Measurements from ENCODE around the gene SYNE2. TPM values are rescaled to one million over a fixed set of nuclear protein-coding genes. Genes with fewer than 3 reads are reported as not detected.
A peak's percentile ranks its signal among the peaks of the same experiment; 100 is the strongest.

Gene SYNE2
- total and polyA plus RNA-seq, 4 experiments from 2014 or later, result 14.2 to 280 (median 189) TPM

GRCh38 chr14:64221391-64222003, 368.7 kb downstream of the SYNE2 start:
- no peaks in the 10 kb centered on the region for H3K27me3 ChIP-seq (ENCODE audit: insufficient read depth, low read length)
- CTCF ChIA-PET (ENCODE audit: partially characterized antibody), result no interaction called here

DNA sequence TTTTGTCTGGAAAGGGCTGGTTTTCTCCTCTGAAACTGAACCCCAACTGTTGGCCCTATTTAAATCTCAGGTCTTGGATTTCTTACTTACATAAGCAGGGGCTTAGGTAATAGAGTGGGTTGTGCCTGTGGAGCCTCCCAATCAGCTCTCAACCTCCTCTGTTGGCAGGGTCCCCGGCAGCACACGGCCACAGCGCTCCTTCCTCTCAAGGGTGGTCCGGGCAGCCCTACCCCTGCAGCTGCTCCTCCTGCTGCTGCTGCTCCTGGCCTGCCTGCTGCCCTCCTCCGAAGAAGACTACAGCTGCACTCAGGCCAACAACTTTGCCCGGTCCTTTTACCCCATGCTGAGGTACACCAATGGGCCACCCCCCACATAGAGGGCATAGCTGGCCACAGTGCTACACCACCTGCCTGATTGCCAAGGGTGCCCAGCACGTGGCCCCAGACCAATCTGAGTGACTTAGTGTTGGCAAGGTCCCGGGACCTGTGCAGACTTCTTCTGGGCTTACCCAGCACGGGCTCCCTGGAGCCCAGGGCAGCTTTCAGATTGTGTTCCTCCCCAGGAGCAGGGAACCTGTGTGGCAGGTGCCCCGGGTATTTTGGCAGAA, 372.4 kb downstream of the SYNE2 start:
- H3K4me1 Mint-ChIP-seq, result no peaks in the 10 kb centered on the region
- Histone ChIP-seq H3K4me3 (ENCODE audit: low read length in 2 of 2) (no peak overlapping the region), H3K4me1 (ENCODE audit: insufficient read depth, low read length) (no peaks in the 10 kb centered on the region), H3K9me3 (ENCODE audit: control insufficient read depth in 1 of 2, low read length in 2 of 2) (no peaks in the 10 kb centered on the region), H3K27ac (ENCODE audit: low read depth, low read length) (no peak overlapping the region), H3K27me3 (ENCODE audit: insufficient read depth, low read length) (no peaks in the 10 kb centered on the region), H3K36me3 (ENCODE audit: insufficient read depth, low read length) (peaks cover 84% of the 10 kb centered on the region)
- no peak for DNase-seq
- ChIA-PET CTCF (ENCODE audit: partially characterized antibody) (no interaction called here), POLR2A (ENCODE audit: partially characterized antibody) (no interaction called here)
- H3K4me3 Mint-ChIP-seq, result no peak overlapping the region
- H3K9me3 Mint-ChIP-seq, result no peaks in the 10 kb centered on the region
- peak overlapping the region in 2 of 7 donors; percentile 17 to 57 for H3K27ac Mint-ChIP-seq
- H3K27me3 Mint-ChIP-seq, result no peaks in the 10 kb centered on the region
- intact Hi-C loops (cut with micrococcal nuclease), result no loop called here
- peaks cover 50 to 69% of the 10 kb centered on the region in 2 donors for H3K36me3 Mint-ChIP-seq

More at GRCh38 chr14:64221391-64222003, 368.7 kb downstream of the SYNE2 start:
- Mint-ChIP-seq H3K4me3 (no peak overlapping the region), H3K36me3 (peaks cover 60 to 77% of the 10 kb centered on the region in 2 donors), H3K27ac (peak overlapping the region in 6 of 7 donors; percentile 8 to 80 (median 55)), H3K27me3 (no peaks in the 10 kb centered on the region), H3K9me3 (no peaks in the 10 kb centered on the region), H3K4me1 (peaks cover 0 to 4% (median 0%) of the 10 kb centered on the region in 4 donors)
- intact Hi-C loops (cut with micrococcal nuclease), result no loop called here
- DNase-seq, result no peak
- Histone ChIP-seq H3K9me3 (ENCODE audit: control insufficient read depth in 1 of 2, low read length in 2 of 2) (no peaks in the 10 kb centered on the region), H3K27ac (ENCODE audit: low read depth, low read length) (no peak overlapping the region), H3K4me3 (ENCODE audit: low read length in 2 of 2) (no peak overlapping the region), H3K36me3 (ENCODE audit: insufficient read depth, low read length) (peaks cover 84% of the 10 kb centered on the region), H3K4me1 (ENCODE audit: insufficient read depth, low read length) (no peaks in the 10 kb centered on the region)
- POLR2A ChIA-PET (ENCODE audit: partially characterized antibody), result no interaction called here

DNA sequence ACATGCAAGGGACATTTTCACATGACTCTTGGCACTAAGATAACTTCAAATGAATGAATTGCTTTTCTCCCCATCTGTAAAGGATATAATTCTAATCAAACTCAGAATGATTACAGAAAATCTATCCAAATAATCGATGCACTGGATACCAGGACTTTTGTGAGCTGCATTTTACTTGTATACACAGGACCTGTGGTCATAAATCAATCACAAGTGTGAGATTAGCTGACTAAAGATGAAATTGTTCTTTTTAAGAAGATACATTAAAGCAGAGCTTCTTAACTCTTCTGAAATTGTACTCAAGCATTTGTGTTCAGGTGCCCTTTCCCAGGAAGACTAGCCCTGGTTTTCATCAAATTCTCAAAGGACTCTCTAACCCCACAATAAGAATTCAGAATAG, 375.1 kb downstream of the SYNE2 start:
- Mint-ChIP-seq H3K9me3 (no peaks in the 10 kb centered on the region), H3K36me3 (peaks cover 47 to 72% of the 10 kb centered on the region in 2 donors), H3K4me3 (no peak overlapping the region), H3K27me3 (no peaks in the 10 kb centered on the region), H3K27ac (peak overlapping the region in 1 of 7 donors; percentile 42), H3K4me1 (no peaks in the 10 kb centered on the region)
- intact Hi-C loops (cut with micrococcal nuclease), result no loop called here
- Histone ChIP-seq H3K9me3 (ENCODE audit: control insufficient read depth in 1 of 2, low read length in 2 of 2) (no peaks in the 10 kb centered on the region), H3K4me1 (ENCODE audit: insufficient read depth, low read length) (no peaks in the 10 kb centered on the region), H3K27ac (ENCODE audit: low read depth, low read length) (no peak overlapping the region), H3K27me3 (ENCODE audit: insufficient read depth, low read length) (no peaks in the 10 kb centered on the region), H3K36me3 (ENCODE audit: insufficient read depth, low read length) (peaks cover 60% of the 10 kb centered on the region), H3K4me3 (ENCODE audit: low read length in 2 of 2) (no peak overlapping the region)
- POLR2A ChIA-PET (ENCODE audit: partially characterized antibody), result no interaction called here
- CTCF ChIA-PET (ENCODE audit: partially characterized antibody), result no interaction called here
- no peak for DNase-seq

GRCh38 chr14:64229489-64229888, 376.7 kb downstream of the SYNE2 start:
- Mint-ChIP-seq H3K27me3 (no peaks in the 10 kb centered on the region), H3K36me3 (peaks cover 36 to 56% of the 10 kb centered on the region in 2 donors), H3K9me3 (no peaks in the 10 kb centered on the region), H3K4me3 (no peak overlapping the region), H3K27ac (peak overlapping the region in 2 of 7 donors; percentile 27 to 57), H3K4me1 (peaks cover 0 to 1% (median 0%) of the 10 kb centered on the region in 4 donors)
- H3K36me3 ChIP-seq (ENCODE audit: insufficient read depth, low read length), result peaks cover 46% of the 10 kb centered on the region
- H3K27me3 ChIP-seq (ENCODE audit: insufficient read depth, low read length), result no peaks in the 10 kb centered on the region
- H3K4me3 ChIP-seq (ENCODE audit: low read length in 2 of 2), result no peak overlapping the region
- H3K27ac ChIP-seq (ENCODE audit: low read depth, low read length), result no peak overlapping the region
- DNase-seq, result no peak
- ChIA-PET CTCF (ENCODE audit: partially characterized antibody) (no interaction called here), POLR2A (ENCODE audit: partially characterized antibody) (no interaction called here)
- no peaks in the 10 kb centered on the region for H3K4me1 ChIP-seq (ENCODE audit: insufficient read depth, low read length)
- intact Hi-C loops (cut with micrococcal nuclease), result no loop called here
- H3K9me3 ChIP-seq (ENCODE audit: control insufficient read depth in 1 of 2, low read length in 2 of 2), result no peaks in the 10 kb centered on the region

DNA sequence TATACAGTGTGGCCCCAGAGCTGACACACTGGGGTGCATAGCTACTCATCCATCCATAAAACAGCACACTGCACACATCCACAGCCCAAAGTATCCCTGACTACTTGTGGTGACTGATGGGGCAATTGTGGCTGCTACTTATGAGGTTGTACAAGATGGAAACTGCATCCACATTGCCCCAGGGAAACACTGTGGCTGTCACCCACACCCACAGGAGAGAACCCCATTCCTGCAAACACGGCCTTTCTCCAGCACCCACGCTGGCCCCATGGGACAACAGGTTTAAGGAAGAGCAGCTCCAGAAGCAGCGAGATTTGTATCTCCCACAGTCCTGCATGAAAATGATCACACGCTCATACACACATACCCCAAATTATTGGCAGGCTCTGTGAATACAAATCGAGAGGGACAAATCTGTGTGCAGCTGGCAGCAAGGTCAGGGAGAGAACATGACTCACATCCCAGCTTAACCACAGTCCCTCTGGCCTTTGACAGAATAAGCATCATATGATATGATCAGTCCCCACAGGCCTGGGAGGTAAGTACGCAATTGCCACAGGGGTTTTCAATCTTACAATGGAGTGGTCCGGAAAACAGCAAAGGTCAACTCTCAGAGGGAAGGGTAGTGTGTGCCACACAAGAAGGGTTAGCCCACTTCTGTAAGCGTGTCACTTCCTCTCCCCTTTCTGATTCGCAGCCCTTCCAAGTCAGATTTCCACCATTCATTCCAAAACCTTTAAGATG, 379.5 kb downstream of the SYNE2 start:
- peaks cover 27 to 36% of the 10 kb centered on the region in 2 donors for H3K36me3 Mint-ChIP-seq
- H3K27me3 Mint-ChIP-seq, result no peaks in the 10 kb centered on the region
- intact Hi-C loops (cut with micrococcal nuclease), result no loop called here
- POLR2A ChIA-PET (ENCODE audit: partially characterized antibody), result no interaction called here
- peaks cover 0 to 8% (median 1%) of the 10 kb centered on the region in 4 donors for H3K4me1 Mint-ChIP-seq
- H3K9me3 Mint-ChIP-seq, result peaks cover 0 to 3% (median 0%) of the 10 kb centered on the region in 8 donors
- Histone ChIP-seq H3K4me3 (ENCODE audit: low read length in 2 of 2) (no peak overlapping the region), H3K36me3 (ENCODE audit: insufficient read depth, low read length) (peaks cover 27% of the 10 kb centered on the region), H3K27ac (ENCODE audit: low read depth, low read length) (no peak overlapping the region), H3K4me1 (ENCODE audit: insufficient read depth, low read length) (no peaks in the 10 kb centered on the region), H3K27me3 (ENCODE audit: insufficient read depth, low read length) (no peaks in the 10 kb centered on the region), H3K9me3 (ENCODE audit: control insufficient read depth in 1 of 2, low read length in 2 of 2) (no peaks in the 10 kb centered on the region)
- DNase-seq, result no peak
- peak overlapping the region in 6 of 7 donors; percentile 42 to 84 (median 62) for H3K27ac Mint-ChIP-seq
- H3K4me3 Mint-ChIP-seq, result no peak overlapping the region
- CTCF ChIA-PET (ENCODE audit: partially characterized antibody), result interaction anchor here (1.1 kb wide), 1 partner anchor 72 kb away, joined by 3 read pairs; no protein-coding TSS in a partner anchor

GRCh38 chr14:64232944-64233343, 380.1 kb downstream of the SYNE2 start:
- H3K4me1 Mint-ChIP-seq, result peaks cover 0 to 8% (median 3%) of the 10 kb centered on the region in 4 donors
- Histone ChIP-seq H3K4me3 (ENCODE audit: low read length in 2 of 2) (no peak overlapping the region), H3K4me1 (ENCODE audit: insufficient read depth, low read length) (no peaks in the 10 kb centered on the region), H3K27ac (ENCODE audit: low read depth, low read length) (no peak overlapping the region), H3K27me3 (ENCODE audit: insufficient read depth, low read length) (no peaks in the 10 kb centered on the region), H3K36me3 (ENCODE audit: insufficient read depth, low read length) (peaks cover 20% of the 10 kb centered on the region), H3K9me3 (ENCODE audit: control insufficient read depth in 1 of 2, low read length in 2 of 2) (no peaks in the 10 kb centered on the region)
- intact Hi-C loops (cut with micrococcal nuclease), result no loop called here
- peaks cover 20 to 29% of the 10 kb centered on the region in 2 donors for H3K36me3 Mint-ChIP-seq
- H3K4me3 Mint-ChIP-seq, result no peak overlapping the region
- peak overlapping the region in 3 of 7 donors; percentile 42 to 64 (median 64) for H3K27ac Mint-ChIP-seq
- H3K27me3 Mint-ChIP-seq, result no peaks in the 10 kb centered on the region
- CTCF ChIA-PET (ENCODE audit: partially characterized antibody), result interaction anchor here (1.1 kb wide), 1 partner anchor 71 kb away, joined by 3 read pairs; no protein-coding TSS in a partner anchor
- POLR2A ChIA-PET (ENCODE audit: partially characterized antibody), result no interaction called here
- DNase-seq, result no peak
- peaks cover 0 to 3% (median 0%) of the 10 kb centered on the region in 8 donors for H3K9me3 Mint-ChIP-seq

DNA sequence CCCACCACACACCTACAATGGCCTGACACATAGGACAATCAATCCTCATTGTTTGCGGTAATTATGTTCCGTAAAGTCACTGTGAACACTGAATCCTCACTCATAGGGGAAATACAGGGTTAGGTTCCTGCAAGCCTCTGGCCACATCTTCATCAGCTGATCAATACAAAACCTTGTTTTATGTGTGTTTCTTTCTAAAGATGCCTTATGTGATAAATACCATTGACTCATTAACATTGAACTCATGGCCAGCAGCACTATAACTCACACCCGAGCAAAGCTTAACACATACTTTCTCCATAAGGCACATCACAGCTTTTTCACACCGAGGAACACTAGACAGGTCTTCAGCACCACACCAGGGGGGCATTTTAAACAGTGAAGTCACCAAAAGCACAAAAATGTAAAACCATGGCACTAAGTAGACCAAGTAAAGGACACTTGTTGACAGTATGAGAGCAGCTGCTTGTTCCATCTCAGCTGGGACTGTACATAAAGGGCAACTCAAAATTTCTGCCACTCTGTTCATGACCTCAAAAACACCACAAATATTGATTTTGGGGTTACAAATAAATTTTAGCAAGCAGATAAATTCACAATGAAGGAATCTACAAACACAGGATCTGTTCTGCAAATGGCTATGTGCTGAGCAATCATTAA, 380.9 kb downstream of the SYNE2 start:
- Mint-ChIP-seq H3K27me3 (no peaks in the 10 kb centered on the region), H3K27ac (peak overlapping the region; percentile 25 to 81 (median 64)), H3K4me3 (no peak overlapping the region), H3K36me3 (peaks cover 13 to 22% of the 10 kb centered on the region in 2 donors), H3K4me1 (peaks cover 0 to 8% (median 3%) of the 10 kb centered on the region in 4 donors), H3K9me3 (peaks cover 0 to 3% (median 0%) of the 10 kb centered on the region in 8 donors)
- no peaks in the 10 kb centered on the region for H3K9me3 ChIP-seq (ENCODE audit: control insufficient read depth in 1 of 2, low read length in 2 of 2)
- no peak for DNase-seq
- H3K4me1 ChIP-seq (ENCODE audit: insufficient read depth, low read length), result no peaks in the 10 kb centered on the region
- H3K36me3 ChIP-seq (ENCODE audit: insufficient read depth, low read length), result peaks cover 13% of the 10 kb centered on the region
- ChIA-PET POLR2A (ENCODE audit: partially characterized antibody) (no interaction called here), CTCF (ENCODE audit: partially characterized antibody) (no interaction called here)
- H3K27ac ChIP-seq (ENCODE audit: low read depth, low read length), result no peak overlapping the region
- no peak overlapping the region for H3K4me3 ChIP-seq (ENCODE audit: low read length in 2 of 2)
- H3K27me3 ChIP-seq (ENCODE audit: insufficient read depth, low read length), result no peaks in the 10 kb centered on the region
- intact Hi-C loops (cut with micrococcal nuclease), result no loop called here
